GM12874 (cell line): ENCODE measurements around the gene LRP1B.

ENCODE experiments used
- CTCF ChIP-seq: IDR thresholded peaks from 2 replicates; pipeline ENCODE4 v1.5.1; 2011; ENCODE audit warnings: low read depth, mild to moderate bottlenecking, control low read depth, low read length, moderate library complexity; ENCODE audit not compliant: insufficient read depth

LRP1B gene

DNA sequence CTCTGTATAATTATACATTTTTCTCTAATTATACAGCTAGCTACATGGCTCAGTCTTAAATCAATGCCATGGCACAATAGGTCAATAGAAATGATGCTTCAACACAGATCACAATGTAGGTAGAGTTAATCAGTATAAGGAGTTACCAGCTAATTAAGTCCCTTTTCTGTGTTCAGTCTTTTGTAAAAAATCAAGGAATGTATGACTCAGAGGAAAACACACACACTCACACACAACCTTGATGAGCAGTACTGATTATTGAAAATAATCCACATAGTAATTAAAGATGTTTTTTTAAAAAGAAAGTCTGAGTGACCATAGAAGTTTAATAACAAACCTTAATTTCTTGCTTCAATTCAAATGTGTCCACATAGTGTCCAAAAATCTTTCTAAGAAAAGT lies 691.3 kb downstream of the LRP1B start:
- TF ChIP-seq CTCF, result no peak

GRCh38 chr2:141438536-141438935 lies 692.3 kb downstream of the LRP1B start:
- no peak for TF ChIP-seq CTCF

DNA sequence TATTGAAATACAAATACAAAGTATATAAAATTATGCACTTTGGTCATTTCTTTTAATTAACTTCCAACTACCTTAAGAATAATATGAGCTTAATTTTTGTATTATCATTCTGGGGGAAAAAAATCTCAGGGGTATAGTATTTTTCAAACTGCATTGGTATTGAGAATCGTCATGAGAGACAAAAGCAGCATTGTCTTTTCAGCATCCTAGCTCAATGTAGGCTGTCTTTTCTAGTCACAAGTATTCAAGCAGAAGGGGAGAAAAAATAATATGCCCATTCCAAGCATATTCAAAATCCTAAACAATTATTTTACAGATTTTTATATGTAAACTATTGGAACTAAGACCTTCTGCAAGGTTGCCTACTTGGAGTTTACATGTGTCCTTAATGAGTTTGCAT lies 693.3 kb downstream of the LRP1B start:
- TF ChIP-seq CTCF, result no peak

- TF ChIP-seq CTCF, result no peak
Measured at GRCh38 chr2:141423124-141423523, 707.7 kb downstream of the LRP1B start.

DNA sequence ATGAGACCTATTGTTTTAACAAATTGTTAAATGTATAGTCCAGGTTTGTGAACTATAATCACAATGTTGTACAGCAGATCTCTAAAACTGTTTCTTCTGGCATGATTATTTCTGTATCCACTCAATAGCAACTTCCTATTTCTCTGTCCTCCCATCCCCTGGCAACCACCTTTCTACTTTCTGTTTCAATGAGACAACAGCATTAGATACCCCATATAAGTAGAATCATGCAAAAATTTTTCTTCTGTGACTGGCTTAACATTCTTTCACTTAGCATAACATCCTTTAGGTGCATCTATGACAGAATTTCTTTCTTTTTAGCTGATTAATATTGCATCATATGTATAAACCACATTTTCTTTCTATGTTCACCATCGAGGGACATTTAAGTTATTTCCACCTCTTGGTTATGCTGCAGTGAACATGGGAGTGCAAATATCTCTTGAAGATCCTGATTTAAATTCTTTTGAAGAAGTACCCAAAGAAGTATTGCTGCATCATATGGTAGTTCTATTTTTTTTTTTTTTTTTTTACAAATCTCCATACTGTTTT lies 713.5 kb downstream of the LRP1B start:
- TF ChIP-seq CTCF, result no peak

GRCh38 chr2:141411419-141411818 lies 719.4 kb downstream of the LRP1B start:
- no peak for TF ChIP-seq CTCF

DNA sequence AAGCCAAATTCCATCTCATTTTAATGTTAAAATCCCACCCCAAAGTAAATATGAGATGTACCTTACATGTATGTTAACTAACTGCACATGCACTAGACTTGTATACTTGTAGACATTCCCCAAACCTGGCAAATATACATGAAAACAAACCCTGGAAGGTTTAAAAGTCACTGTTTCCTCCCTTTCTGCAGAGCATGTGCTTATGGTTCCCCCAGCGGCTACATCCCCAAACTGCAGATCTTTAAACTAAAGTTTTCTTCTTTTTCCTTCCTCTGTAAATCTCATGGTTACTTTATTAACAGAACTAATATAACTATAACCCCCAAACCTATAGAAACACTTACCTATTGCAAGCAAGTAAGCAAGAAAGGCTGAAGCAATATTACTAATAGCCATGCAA lies 731.5 kb downstream of the LRP1B start:
- peak; percentile 39; the same call in 1 of the 2 replicates for TF ChIP-seq CTCF

DNA sequence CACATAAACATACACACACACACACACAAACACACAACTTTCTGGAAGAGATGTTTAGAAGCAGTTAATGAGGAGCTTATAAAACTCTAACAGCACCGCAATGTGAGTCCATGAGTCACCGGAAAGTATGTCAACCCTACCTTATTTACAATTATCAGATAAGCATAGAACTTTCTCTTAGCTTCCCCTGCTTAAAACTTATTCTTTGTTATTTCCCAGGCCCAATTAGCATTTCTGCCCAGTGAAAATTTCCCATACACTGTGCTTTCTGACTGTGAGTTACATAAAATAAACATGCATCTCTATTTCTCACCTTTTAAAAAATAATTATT lies 737.6 kb downstream of the LRP1B start:
- TF ChIP-seq CTCF, result no peak
